Spleen (tissue), 11 donors: Measurements from ENCODE around the gene FBXO39. TPM values are rescaled to one million over a fixed set of nuclear protein-coding genes. Genes with fewer than 3 reads are reported as not detected.

Experiments used
- DNase-seq: peaks from one replicate; pipeline ENCODE4 v3.0.0-alpha.2; 2020
- H3K27ac ChIP-seq, 8 donors: fragments of 200-600 bp; sonication (generic) in 7 of 8; 1 replicate in 4 of 8; 2 replicates in 4 of 8; pipeline versions ENCODE4 v1.5.0 to v1.8.0; 2016 to 2021; ENCODE audit warnings: inconsistent platforms in 4 of 8, mild to moderate bottlenecking in 4 of 8, moderate library complexity in 1 of 8
- H3K27me3 ChIP-seq, 7 donors: fragments of 200-600 bp; sonication (generic) in 6 of 7; replicated peaks in 1 of 7; 1 replicate in 4 of 7; 2 replicates in 3 of 7; pipeline versions ENCODE4 v1.5.0 to v1.8.0; 2016 to 2021; ENCODE audit warnings: inconsistent platforms in 3 of 7, mild to moderate bottlenecking in 1 of 7
- H3K36me3 ChIP-seq, 6 donors: fragments of 200-600 bp; sonication (generic) in 5 of 6; 1 replicate in 4 of 6; 2 replicates in 2 of 6; pipeline versions ENCODE4 v1.5.0 to v1.8.0; 2016 to 2021; ENCODE audit warnings: inconsistent platforms in 2 of 6
- H3K4me1 ChIP-seq, 6 donors: fragments of 200-600 bp; sonication (generic) in 5 of 6; 1 replicate in 3 of 6; 2 replicates in 3 of 6; pipeline versions ENCODE4 v1.5.0 to v1.8.0; 2016 to 2021; ENCODE audit warnings: inconsistent platforms in 3 of 6
- H3K4me3 ChIP-seq, 8 donors: fragments of 200-600 bp; sonication (generic) in 7 of 8; 1 replicate in 4 of 8; 2 replicates in 4 of 8; pipeline versions ENCODE4 v1.5.0 to v1.8.0; 2016 to 2021; ENCODE audit warnings: inconsistent platforms in 4 of 8, mild to moderate bottlenecking in 4 of 8, moderate library complexity in 2 of 8
- H3K9me3 ChIP-seq, 8 donors: fragments of 200-600 bp; sonication (generic) in 7 of 8; 1 replicate in 4 of 8; 2 replicates in 4 of 8; pipeline versions ENCODE4 v1.5.0 to v1.8.0; 2016 to 2021; ENCODE audit warnings: inconsistent platforms in 4 of 8
- POLR2A ChIP-seq, 3 donors: fragments of 450-650 bp; IDR thresholded peaks; one replicate each; pipeline ENCODE4 v1.5.1; 2017; ENCODE audit warnings: antibody characterized with exemption in 3 of 3, mild to moderate bottlenecking in 1 of 3
- POLR2AphosphoS5 ChIP-seq, 3 donors: sonication (generic); formaldehyde crosslinking; IDR thresholded peaks; one replicate each; pipeline ENCODE4 v1.5.1; 2017; ENCODE audit warnings: antibody characterized with exemption in 3 of 3
- WGBS, 5 donors: extraction: QIAGEN DNeasy Blood & Tissue Kit in 3 of 5; methylation state at CpG; one replicate each; pipeline versions ENCODE4 v1.1.5 to v1.1.7; 2013 to 2018; 5-methylcytosine and 5-hydroxymethylcytosine counted together
- intact Hi-C: fragments of 100-400 bp; cut with DNase I; formaldehyde crosslinking; loops from one replicate; pipeline ENCODE4 v1.15.0; 2023; ENCODE audit warnings: low total_unique reads
- polyA plus RNA-seq, 3 donors: library from polyadenylated mRNA; stranded (reverse); fragments of 200-250 nt; gene quantifications; one replicate each; pipeline ENCODE4 v1.2.1, GENCODE V29; 2013
- total RNA-seq, 7 donors: library from RNA; depleted of rRNA in 3 of 7; stranded (reverse); fragments of >200 nt in 3 of 7; fragmentation: NEBNext Ultra II Directional in 4 of 7; extraction: Animal tissue kit (Norgen Biotek cat#: 25700) in 4 of 7; gene quantifications; one replicate each; pipeline versions ENCODE4 v1.1.0 to v1.2.1, GENCODE V29; 2016 to 2021
- TF ChIP-seq, protein P1 (sequence below), 11 experiments: fragments of 200-600 bp in 7 of 11; fragments of 450-650 bp in 4 of 11; sonication (generic) in 4 of 11; IDR thresholded peaks in 8 of 11; conservative IDR thresholded peaks in 3 of 11; 1 replicate in 7 of 11; 2 replicates in 4 of 11; pipeline versions ENCODE4 v1.4.0 to v1.8.0; 2016 to 2021; ENCODE audit warnings: antibody characterized with exemption in 11 of 11, inconsistent platforms in 4 of 11, mild to moderate bottlenecking in 1 of 11
- donor health status: healthy with polysubstance abuse.
- donor health status: DM: no; HTN: no; CAD: no; lungs with moderate emphysema.
- donor health status: DM: no; HTN: no; CAD: no.
- donor health status: Bipolar disorder and iron deficiency.
- donor health status: healthy.
- donor health status: DM: no; HTN: no; CAD: no.
- donor health status: DM: yes; HTN: yes; CAD: no.

Gene FBXO39
- total and polyA plus RNA-seq, 10 donors: 0.26 to 0.75 (median 0.48) TPM; not detected in 6

DNA sequence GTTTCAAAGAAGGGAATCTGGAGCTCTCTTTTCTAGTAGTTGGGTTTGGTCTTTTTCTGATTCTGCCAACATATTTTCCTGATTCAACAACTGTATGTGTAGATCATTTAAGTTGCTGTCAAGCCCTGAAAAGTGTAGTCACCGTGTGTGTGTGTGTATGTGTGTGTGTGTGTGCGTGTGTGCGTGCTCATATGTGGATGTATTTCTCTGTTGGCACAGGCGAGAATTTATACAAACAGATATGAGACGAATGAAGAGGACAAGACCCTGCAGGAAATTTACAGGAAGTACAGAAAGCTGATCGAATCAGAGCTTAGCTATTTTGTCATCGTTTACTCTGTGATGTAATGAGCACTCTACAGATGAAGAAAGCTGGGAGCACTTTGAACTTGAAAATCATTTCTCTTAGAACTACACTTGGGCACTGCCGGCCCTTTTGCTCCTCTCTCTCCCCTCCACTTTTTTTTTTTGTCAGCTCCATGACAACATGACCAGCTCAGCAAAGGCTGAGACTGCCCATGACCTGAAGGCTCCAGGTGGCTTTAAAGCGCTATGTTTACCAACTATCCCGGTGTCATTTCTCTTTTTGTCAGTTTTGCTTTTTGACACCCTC lies 11.2 kb downstream of the FBXO39 start:
- no peaks in the 10 kb centered on the region for H3K36me3 ChIP-seq
- H3K9me3 ChIP-seq: peaks cover 0 to 26% (median 4%) of the 10 kb centered on the region in 8 donors
- intact Hi-C loops: no loop called here
- WGBS, 5 donors: 51 to 65% (median 56%) methylated on average over 10 of the region's 10 CpGs
- no peaks in the 10 kb centered on the region for H3K4me1 ChIP-seq
- TF ChIP-seq POLR2A (IDR thresholded peaks at IDR 0.05) (no peak), POLR2AphosphoS5 (IDR thresholded peaks at IDR 0.05) (no peak)
- TF ChIP-seq, protein P1, sequence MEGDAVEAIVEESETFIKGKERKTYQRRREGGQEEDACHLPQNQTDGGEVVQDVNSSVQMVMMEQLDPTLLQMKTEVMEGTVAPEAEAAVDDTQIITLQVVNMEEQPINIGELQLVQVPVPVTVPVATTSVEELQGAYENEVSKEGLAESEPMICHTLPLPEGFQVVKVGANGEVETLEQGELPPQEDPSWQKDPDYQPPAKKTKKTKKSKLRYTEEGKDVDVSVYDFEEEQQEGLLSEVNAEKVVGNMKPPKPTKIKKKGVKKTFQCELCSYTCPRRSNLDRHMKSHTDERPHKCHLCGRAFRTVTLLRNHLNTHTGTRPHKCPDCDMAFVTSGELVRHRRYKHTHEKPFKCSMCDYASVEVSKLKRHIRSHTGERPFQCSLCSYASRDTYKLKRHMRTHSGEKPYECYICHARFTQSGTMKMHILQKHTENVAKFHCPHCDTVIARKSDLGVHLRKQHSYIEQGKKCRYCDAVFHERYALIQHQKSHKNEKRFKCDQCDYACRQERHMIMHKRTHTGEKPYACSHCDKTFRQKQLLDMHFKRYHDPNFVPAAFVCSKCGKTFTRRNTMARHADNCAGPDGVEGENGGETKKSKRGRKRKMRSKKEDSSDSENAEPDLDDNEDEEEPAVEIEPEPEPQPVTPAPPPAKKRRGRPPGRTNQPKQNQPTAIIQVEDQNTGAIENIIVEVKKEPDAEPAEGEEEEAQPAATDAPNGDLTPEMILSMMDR (IDR thresholded peaks at IDR 0.05 in 8 of 11, conservative IDR thresholded peaks at IDR 0.05 in 3 of 11): no peak
- H3K27ac ChIP-seq: no peak overlapping the region
- H3K4me3 ChIP-seq: no peak overlapping the region
- peaks cover 0 to 50% (median 9%) of the 10 kb centered on the region in 7 donors for H3K27me3 ChIP-seq
- no peak for DNase-seq

DNA sequence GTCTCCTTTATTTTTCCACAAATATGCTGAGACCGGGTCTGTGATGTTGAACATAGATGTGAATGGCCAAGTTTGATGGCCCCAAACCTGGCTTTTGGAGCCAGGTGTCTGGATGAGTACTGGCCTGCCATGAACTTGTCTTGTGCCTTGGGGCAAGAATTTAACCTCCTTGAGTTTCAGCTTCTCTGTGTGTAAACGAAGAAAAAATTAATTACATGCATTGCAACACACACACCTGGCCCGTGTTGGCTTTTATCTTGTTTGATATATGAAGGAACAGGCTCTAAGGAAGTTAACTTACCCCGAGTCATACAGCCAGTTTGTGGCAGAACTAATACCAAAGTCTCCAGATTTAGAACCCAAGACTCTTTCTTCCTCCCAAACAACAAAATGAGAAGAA lies 13.1 kb downstream of the FBXO39 start:
- intact Hi-C loops: no loop called here

DNA sequence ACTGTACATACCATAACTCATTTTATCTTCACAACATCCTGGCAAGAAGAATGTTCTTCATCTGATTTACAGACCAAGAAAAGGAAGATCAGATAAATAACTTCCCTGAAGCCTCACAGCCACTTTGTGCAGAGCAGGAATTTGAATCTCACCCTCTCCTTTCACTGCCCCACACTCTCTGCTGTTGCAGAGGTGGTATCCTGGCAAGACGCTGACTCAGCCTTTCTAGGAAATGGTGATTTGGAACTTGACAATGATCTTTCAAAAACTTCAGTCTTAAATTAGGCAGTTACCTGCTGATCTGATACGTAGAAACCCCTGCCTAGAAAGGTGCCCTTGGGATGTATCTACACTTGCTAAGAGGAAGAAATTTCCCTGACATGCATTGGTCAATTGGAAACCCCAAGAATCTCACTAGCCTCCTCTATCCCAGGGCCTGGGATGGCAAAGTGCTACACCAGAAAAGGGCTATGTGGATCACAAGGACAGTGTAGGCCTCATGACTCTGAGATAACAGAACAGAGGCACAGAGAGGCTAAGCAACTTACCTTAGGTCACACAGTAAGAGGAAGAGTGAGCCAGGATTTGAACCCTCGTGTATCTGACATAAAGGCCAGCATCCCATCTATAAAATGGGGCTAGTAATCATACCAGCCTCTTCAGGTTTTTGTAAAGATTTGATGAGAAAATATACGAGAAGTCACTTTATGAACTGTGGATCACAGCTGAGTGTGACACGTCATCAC lies 17.9 kb downstream of the FBXO39 start:
- no peak overlapping the region for H3K4me3 ChIP-seq
- H3K9me3 ChIP-seq: no peaks in the 10 kb centered on the region
- no peak overlapping the region for H3K27ac ChIP-seq
- WGBS, 5 donors: 58 to 63% (median 61%) methylated on average over 5 of the region's 5 CpGs
- intact Hi-C loops: no loop called here
- no peak for DNase-seq
- H3K36me3 ChIP-seq: no peaks in the 10 kb centered on the region
- H3K4me1 ChIP-seq: no peaks in the 10 kb centered on the region
- H3K27me3 ChIP-seq: peaks cover 0 to 33% (median 6%) of the 10 kb centered on the region in 7 donors
- no peak for TF ChIP-seq POLR2AphosphoS5 (IDR thresholded peaks at IDR 0.05)
- TF ChIP-seq, protein P1 (IDR thresholded peaks at IDR 0.05 in 8 of 11, conservative IDR thresholded peaks at IDR 0.05 in 3 of 11): no peak
- TF ChIP-seq POLR2A (IDR thresholded peaks at IDR 0.05): no peak

More for the DNA sequence above, 13.1 kb downstream of the FBXO39 start:
- no peaks in the 10 kb centered on the region for H3K36me3 ChIP-seq
- WGBS, 5 donors: 58 to 75% (median 64%) methylated on average over 4 of the region's 4 CpGs
- no peak overlapping the region for H3K27ac ChIP-seq
- peaks cover 0 to 52% (median 9%) of the 10 kb centered on the region in 7 donors for H3K27me3 ChIP-seq
- no peak overlapping the region for H3K4me3 ChIP-seq
- no peaks in the 10 kb centered on the region for H3K4me1 ChIP-seq
- peaks cover 0 to 19% (median 2%) of the 10 kb centered on the region in 8 donors for H3K9me3 ChIP-seq
- DNase-seq: no peak
- no peak for TF ChIP-seq POLR2A (IDR thresholded peaks at IDR 0.05)
- no peak for TF ChIP-seq POLR2AphosphoS5 (IDR thresholded peaks at IDR 0.05)
- TF ChIP-seq, protein P1 (IDR thresholded peaks at IDR 0.05 in 8 of 11, conservative IDR thresholded peaks at IDR 0.05 in 3 of 11): no peak
